HepG2 (cell line): ENCODE measurements around the gene CHMP6. TPM values are rescaled to one million over a fixed set of nuclear protein-coding genes. Genes with fewer than 3 reads are reported as not detected.

Experiments used
- TFDP2 ChIP-seq: sonication (generic); formaldehyde crosslinking; IDR thresholded peaks from 2 replicates; pipeline ENCODE4 v1.4.0; 2020; ENCODE audit warnings: missing genetic modification reagents
- ZBTB40 ChIP-seq, 2 experiments: fragments of 450-650 bp in 1 of 2; sonication (generic) in 1 of 2; formaldehyde crosslinking in 1 of 2; IDR thresholded peaks; 2 replicates each; pipeline versions ENCODE4 v1.6.1 to v1.8.0; 2016 to 2022; ENCODE audit warnings: antibody characterized with exemption in 1 of 2, mild to moderate bottlenecking in 1 of 2, missing genetic modification reagents in 1 of 2
- polyA plus RNA-seq, 8 experiments: library from polyadenylated mRNA; depleted of rRNA in 3 of 8; stranded (reverse) in 7 of 8; unstranded in 1 of 8; fragments of >200 nt; fragmentation: Illumina TruSeq in 4 of 8; extraction: Trizol in 4 of 8; gene quantifications; 2 replicates each; pipeline versions ENCODE4 v1.2.1 to v1.2.3, GENCODE V29; 2011 to 2016; ENCODE audit warnings: low read depth in 4 of 8, missing spikeins in 1 of 8, mixed read lengths in 1 of 8; ENCODE audit not compliant: insufficient read depth in 1 of 8
- total RNA-seq, 5 experiments: library from RNA; depleted of rRNA; stranded (reverse); fragments of >200 nt; fragmentation: Illumina TruSeq; extraction: Trizol; gene quantifications; 2 replicates each; pipeline ENCODE4 v1.2.3, GENCODE V29; 2016; ENCODE audit warnings: low read depth in 1 of 5

CHMP6 gene
- total and polyA plus RNA-seq, 2 of the 13 experiments (the other 11 are each of a cell fraction or from before 2014, with no cell fraction given), result 11.1 to 24.2 TPM

- no peak for TF ChIP-seq ZBTB40 (IDR thresholded peaks at IDR 0.05)
- no peak for TF ChIP-seq ZBTB40 (CRISPR knock-in tag; IDR thresholded peaks at IDR 0.05)
- no peak for TF ChIP-seq TFDP2 (CRISPR knock-in tag)
These were observed 37.9 kb upstream of the CHMP6 start (continued) for GRCh38 chr17:80953471-80954315.
